Neural progenitor cell (in vitro differentiated cells): ENCODE measurements around the gene SWI5. TPM values are rescaled to one million over a fixed set of nuclear protein-coding genes. Genes with fewer than 3 reads are reported as not detected.

Source experiments
- DNase-seq: peaks from one replicate; pipeline ENCODE4 v3.0.0-alpha.2; 2016; ENCODE audit warnings: low spot score
- H2AFZ ChIP-seq: fragments of 200-600 bp; sonication (generic); replicated peaks from 2 replicates; pipeline ENCODE4 v1.6.1; 2016; ENCODE audit warnings: antibody characterized with exemption
- H3F3A ChIP-seq: fragments of 200-600 bp; sonication (generic); 2 replicates; pipeline ENCODE4 v1.6.1; 2016; ENCODE audit warnings: antibody characterized with exemption, low read depth
- H3K27ac ChIP-seq: fragments of 200-600 bp; sonication (generic); 2 replicates; pipeline ENCODE4 v1.5.1; 2016; ENCODE audit warnings: mild to moderate bottlenecking
- H3K27me3 ChIP-seq: fragments of 200-600 bp; sonication (generic); 2 replicates; pipeline ENCODE4 v1.6.1; 2016; ENCODE audit warnings: mild to moderate bottlenecking, moderate library complexity
- H3K36me3 ChIP-seq: fragments of 200-600 bp; sonication (generic); 2 replicates; pipeline ENCODE4 v1.5.1; 2016
- H3K4me1 ChIP-seq: fragments of 200-600 bp; sonication (generic); 2 replicates; pipeline ENCODE4 v1.6.1; 2016; ENCODE audit warnings: mixed run types
- H3K4me2 ChIP-seq: fragments of 200-600 bp; sonication (generic); 2 replicates; pipeline ENCODE4 v1.6.1; 2016
- H3K4me3 ChIP-seq: fragments of 200-600 bp; sonication (generic); 2 replicates; pipeline ENCODE4 v1.5.1; 2016
- H3K79me2 ChIP-seq: fragments of 200-600 bp; sonication (generic); 2 replicates; pipeline ENCODE4 v1.6.1; 2016; ENCODE audit warnings: low read depth
- H3K9ac ChIP-seq: fragments of 200-600 bp; sonication (generic); 2 replicates; pipeline ENCODE4 v1.6.1; 2016
- H3K9me3 ChIP-seq: fragments of 200-600 bp; sonication (generic); 2 replicates; pipeline ENCODE4 v1.5.1; 2016; ENCODE audit warnings: low read depth
- H4K20me1 ChIP-seq: fragments of 200-600 bp; sonication (generic); 2 replicates; pipeline ENCODE4 v1.6.1; 2016; ENCODE audit warnings: low read depth
- H3K27ac Mint-ChIP-seq: 3 replicates; pipeline ENCODE4 v1.8.0; 2021; ENCODE audit warnings: mixed read lengths
- H3K27me3 Mint-ChIP-seq: 2 replicates; pipeline ENCODE4 v1.8.0; 2022; ENCODE audit warnings: low read depth, mild to moderate bottlenecking, inconsistent platforms, moderate library complexity, mixed read lengths; ENCODE audit not compliant: insufficient read depth
- H3K36me3 Mint-ChIP-seq: 3 replicates; pipeline ENCODE4 v1.8.0; 2021; ENCODE audit warnings: mixed read lengths
- H3K4me1 Mint-ChIP-seq: 3 replicates; pipeline ENCODE4 v1.8.0; 2021; ENCODE audit warnings: mixed read lengths
- H3K4me3 Mint-ChIP-seq: 3 replicates; pipeline ENCODE4 v1.8.0; 2021; ENCODE audit warnings: mild to moderate bottlenecking, moderate library complexity, mixed read lengths
- H3K9me3 Mint-ChIP-seq: 3 replicates; pipeline ENCODE4 v1.8.0; 2020; ENCODE audit warnings: mixed read lengths
- CTCF ChIP-seq: fragments of 200-600 bp; sonication (generic); IDR thresholded peaks from 2 replicates; pipeline ENCODE4 v1.5.1; 2017; ENCODE audit warnings: antibody characterized with exemption, mild to moderate bottlenecking
- EZH2 ChIP-seq: fragments of 200-600 bp; sonication (generic); IDR thresholded peaks from 2 replicates; pipeline ENCODE4 v1.6.1; 2017; ENCODE audit warnings: antibody characterized with exemption, mild to moderate bottlenecking, moderate library complexity
- EZH2phosphoT487 ChIP-seq: fragments of 200-600 bp; sonication (generic); IDR thresholded peaks from 2 replicates; pipeline ENCODE4 v1.6.1; 2017; ENCODE audit warnings: antibody characterized with exemption
- total RNA-seq: library from RNA; depleted of rRNA; stranded (reverse); fragments of >200 nt; gene quantifications from 2 replicates; pipeline ENCODE4 v1.2.3, GENCODE V29; 2015; ENCODE audit warnings: low replicate concordance

The SWI5 gene
- total RNA-seq, 1 donor from 2014 or later: 15.0 TPM

- no peaks in the 10 kb centered on the region for H3K79me2 ChIP-seq
- H3K4me2 ChIP-seq: no peak overlapping the region
- Mint-ChIP-seq H3K27ac (no peak overlapping the region), H3K9me3 (no peaks in the 10 kb centered on the region), H3K4me3 (no peak overlapping the region), H3K4me1 (no peaks in the 10 kb centered on the region), H3K36me3 (peaks cover 8% of the 10 kb centered on the region), H3K27me3 (peaks cover 2% of the 10 kb centered on the region)
- H3K4me1 ChIP-seq: no peaks in the 10 kb centered on the region
- no peak overlapping the region for H3K4me3 ChIP-seq
- no peaks in the 10 kb centered on the region for H3F3A ChIP-seq
- H4K20me1 ChIP-seq: no peaks in the 10 kb centered on the region
- H3K27me3 ChIP-seq: no peaks in the 10 kb centered on the region
- no peak overlapping the region for H3K9ac ChIP-seq
- H3K36me3 ChIP-seq: no peaks in the 10 kb centered on the region
- H3K9me3 ChIP-seq: no peaks in the 10 kb centered on the region
- TF ChIP-seq CTCF (no peak), EZH2phosphoT487 (no peak)
- no peak overlapping the region for H2AFZ ChIP-seq
- DNase-seq: no peak
- H3K27ac ChIP-seq: no peak overlapping the region
These were observed 33.5 kb downstream of the SWI5 start for GRCh38 chr9:128309551-128309950.

DNA sequence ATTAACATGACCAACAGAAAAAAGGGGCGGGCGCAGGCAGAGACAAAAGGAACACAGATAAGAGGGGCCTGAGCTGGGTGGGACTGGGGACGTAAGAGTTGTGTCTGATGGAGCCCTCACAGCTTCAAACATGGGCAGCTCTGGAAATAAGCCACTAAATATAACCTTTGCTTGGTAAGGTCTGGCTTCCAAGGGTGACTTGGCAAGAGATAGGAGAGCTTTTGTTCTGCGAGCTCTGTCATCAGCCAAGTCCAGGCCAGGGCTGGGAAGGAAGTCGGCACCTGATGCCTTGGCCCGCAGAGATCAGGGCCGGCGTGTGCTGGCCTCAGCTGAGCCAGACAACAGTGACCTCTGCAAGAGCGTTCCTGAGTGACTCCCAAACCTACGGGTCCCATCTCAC, 34.4 kb downstream of the SWI5 start:
- Histone ChIP-seq H3F3A (no peaks in the 10 kb centered on the region), H3K27me3 (no peaks in the 10 kb centered on the region), H3K4me3 (no peak overlapping the region), H4K20me1 (no peaks in the 10 kb centered on the region), H3K79me2 (no peaks in the 10 kb centered on the region), H3K4me2 (no peak overlapping the region), H3K9me3 (no peaks in the 10 kb centered on the region), H3K9ac (no peak overlapping the region), H3K36me3 (no peaks in the 10 kb centered on the region), H3K4me1 (no peaks in the 10 kb centered on the region), H2AFZ (no peak overlapping the region), H3K27ac (no peak overlapping the region)
- H3K9me3 Mint-ChIP-seq: no peaks in the 10 kb centered on the region
- DNase-seq: no peak
- peaks cover 2% of the 10 kb centered on the region for H3K27me3 Mint-ChIP-seq
- H3K4me3 Mint-ChIP-seq: no peak overlapping the region
- peaks cover 10% of the 10 kb centered on the region for H3K36me3 Mint-ChIP-seq
- TF ChIP-seq CTCF: no peak
- no peak for TF ChIP-seq EZH2phosphoT487
- TF ChIP-seq EZH2: no peak
- H3K4me1 Mint-ChIP-seq: no peaks in the 10 kb centered on the region
- H3K27ac Mint-ChIP-seq: no peak overlapping the region

GRCh38 chr9:128314697-128315096, 38.6 kb downstream of the SWI5 start:
- Mint-ChIP-seq H3K27me3 (peaks cover 2% of the 10 kb centered on the region), H3K4me1 (no peaks in the 10 kb centered on the region), H3K9me3 (no peaks in the 10 kb centered on the region), H3K27ac (no peak overlapping the region), H3K36me3 (peaks cover 11% of the 10 kb centered on the region), H3K4me3 (no peak overlapping the region)
- Histone ChIP-seq H3K79me2 (no peaks in the 10 kb centered on the region), H3K27me3 (no peaks in the 10 kb centered on the region), H3F3A (no peaks in the 10 kb centered on the region), H3K9ac (no peak overlapping the region), H3K4me1 (no peaks in the 10 kb centered on the region), H4K20me1 (no peaks in the 10 kb centered on the region), H3K36me3 (no peaks in the 10 kb centered on the region), H2AFZ (no peak overlapping the region), H3K27ac (no peak overlapping the region), H3K4me3 (no peak overlapping the region), H3K4me2 (no peak overlapping the region), H3K9me3 (no peaks in the 10 kb centered on the region)
- DNase-seq: no peak
- TF ChIP-seq EZH2 (no peak), CTCF (no peak), EZH2phosphoT487 (no peak)

DNA sequence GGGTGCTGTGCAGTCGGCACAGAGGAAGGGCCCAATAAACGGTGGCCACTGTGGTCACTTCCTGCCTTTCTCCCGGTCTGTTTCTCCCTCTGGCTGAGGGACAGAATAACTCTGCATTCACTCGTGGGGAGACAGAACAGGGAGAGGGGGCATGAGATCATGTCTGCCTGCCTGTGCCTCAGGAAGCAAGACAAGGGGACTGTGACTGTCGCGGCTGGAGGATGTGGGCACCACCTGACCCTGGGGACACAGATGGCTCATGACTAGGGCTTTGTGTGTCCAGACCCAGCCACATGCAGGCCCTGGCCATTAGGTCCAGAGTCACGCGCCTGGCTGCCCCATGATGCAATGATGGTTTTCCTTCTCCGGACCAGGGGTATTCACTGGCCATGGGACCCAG, 40.3 kb downstream of the SWI5 start:
- no peak overlapping the region for H3K4me3 ChIP-seq
- H3K4me1 Mint-ChIP-seq: no peaks in the 10 kb centered on the region
- H3K9ac ChIP-seq: no peak overlapping the region
- no peak overlapping the region for H3K27ac ChIP-seq
- no peak for DNase-seq
- no peaks in the 10 kb centered on the region for H3K9me3 ChIP-seq
- H3K27me3 ChIP-seq: no peaks in the 10 kb centered on the region
- H2AFZ ChIP-seq: no peak overlapping the region
- H3K79me2 ChIP-seq: peaks cover 9% of the 10 kb centered on the region
- H3K36me3 ChIP-seq: no peaks in the 10 kb centered on the region
- no peaks in the 10 kb centered on the region for H3K9me3 Mint-ChIP-seq
- H3K27ac Mint-ChIP-seq: no peak overlapping the region
- no peak for TF ChIP-seq EZH2
- no peak for TF ChIP-seq EZH2phosphoT487
- TF ChIP-seq CTCF: no peak
- H3K4me1 ChIP-seq: peaks cover 2% of the 10 kb centered on the region
- H3K4me2 ChIP-seq: no peak overlapping the region
- H3K27me3 Mint-ChIP-seq: peaks cover 2% of the 10 kb centered on the region
- no peaks in the 10 kb centered on the region for H4K20me1 ChIP-seq
- H3K4me3 Mint-ChIP-seq: no peak overlapping the region
- peaks cover 8% of the 10 kb centered on the region for H3K36me3 Mint-ChIP-seq
- no peaks in the 10 kb centered on the region for H3F3A ChIP-seq
